Measurements from ENCODE around the gene MEF2B. TPM values are rescaled to one million over a fixed set of nuclear protein-coding genes. Genes with fewer than 3 reads are reported as not detected.

Gene MEF2B
- total RNA-seq, 1 experiment from 2014 or later, result 1.1 TPM

- Histone ChIP-seq H3K27ac (ENCODE audit: low read length) (no peak overlapping the region), H3K36me3 (ENCODE audit: control insufficient read depth, insufficient read depth, low read length) (no peaks in the 10 kb centered on the region), H3K4me3 (ENCODE audit: low read depth in 2 of 2, low read length in 2 of 2) (no peak overlapping the region), H3K4me1 (ENCODE audit: control insufficient read depth, insufficient read depth, low read length) (no peaks in the 10 kb centered on the region), H3K27me3 (ENCODE audit: control insufficient read depth, insufficient read depth, low read length) (no peaks in the 10 kb centered on the region), H3K9me3 (ENCODE audit: control insufficient read depth, insufficient read depth, low read depth, low read length) (no peaks in the 10 kb centered on the region)
- POLR2A ChIA-PET, result no interaction called here
- in situ Hi-C loops (cut with HindIII; ENCODE audit: low pct_unique_long_range_greater_than_20kb, low sequenced_read_pairs), result no loop called here
- no peak for ATAC-seq
- intact Hi-C loops (cut with micrococcal nuclease; ENCODE audit: unreplicated experiment), result no loop called here
- no peak for DNase-seq (ENCODE audit: low read depth, low spot score)
- CTCF ChIA-PET, result no interaction called here
- TF ChIP-seq CTCF (IDR thresholded peaks at IDR 0.05), result no peak
- TF ChIP-seq TCF7L2 (IDR thresholded peaks at IDR 0.05; ENCODE audit: low read depth, low read length), result no peak
- no peak for TF ChIP-seq SIN3A (IDR thresholded peaks at IDR 0.05; ENCODE audit: borderline replicate concordance, insufficient read depth, low read depth, low read length)
- no peak for TF ChIP-seq POLR2AphosphoS5 (IDR thresholded peaks at IDR 0.05; ENCODE audit: low read depth, low read length)
- no peak for TF ChIP-seq REST (IDR thresholded peaks at IDR 0.05; ENCODE audit: insufficient read depth in 1 of 2, low read depth in 2 of 2, low read length in 1 of 2)
- BruUV-seq (replicated peaks), result TSS peak; percentile 52
Observed at GRCh38 chr19:19169236-19170052, 619 bp downstream of the MEF2B start.

- intact Hi-C loops (cut with micrococcal nuclease; ENCODE audit: unreplicated experiment) (no loop called here), in situ Hi-C loops (cut with HindIII; ENCODE audit: low pct_unique_long_range_greater_than_20kb, low sequenced_read_pairs) (no loop called here)
- ATAC-seq, result no peak
Observed at GRCh38 chr19:19167612-19168011, 2.5 kb downstream of the MEF2B start.

More at GRCh38 chr19:19167612-19168011, 2.5 kb downstream of the MEF2B start:
- TF ChIP-seq REST (IDR thresholded peaks at IDR 0.05; ENCODE audit: insufficient read depth in 1 of 2, low read depth in 2 of 2, low read length in 1 of 2), result no peak
- no peak for TF ChIP-seq CTCF (IDR thresholded peaks at IDR 0.05)
- no peak for TF ChIP-seq SIN3A (IDR thresholded peaks at IDR 0.05; ENCODE audit: borderline replicate concordance, insufficient read depth, low read depth, low read length)
- CTCF ChIA-PET, result interaction anchor here (0.7 kb wide), 1 partner anchor 294 kb away, joined by 3 read pairs; no protein-coding TSS in a partner anchor
- no peak for DNase-seq (ENCODE audit: low read depth, low spot score)
- H3K4me3 ChIP-seq (ENCODE audit: low read depth in 2 of 2, low read length in 2 of 2), result no peak overlapping the region
- no peaks in the 10 kb centered on the region for H3K9me3 ChIP-seq (ENCODE audit: control insufficient read depth, insufficient read depth, low read depth, low read length)
- POLR2A ChIA-PET, result no interaction called here
- H3K27me3 ChIP-seq (ENCODE audit: control insufficient read depth, insufficient read depth, low read length), result no peaks in the 10 kb centered on the region
- H3K27ac ChIP-seq (ENCODE audit: low read length), result no peak overlapping the region
- no peaks in the 10 kb centered on the region for H3K36me3 ChIP-seq (ENCODE audit: control insufficient read depth, insufficient read depth, low read length)
- no peaks in the 10 kb centered on the region for H3K4me1 ChIP-seq (ENCODE audit: control insufficient read depth, insufficient read depth, low read length)
- BruUV-seq (replicated peaks), result no TSS peak

Data from Panc1 (cell line).